ENCODE results near the gene CIITA.

The CIITA gene

DNA sequence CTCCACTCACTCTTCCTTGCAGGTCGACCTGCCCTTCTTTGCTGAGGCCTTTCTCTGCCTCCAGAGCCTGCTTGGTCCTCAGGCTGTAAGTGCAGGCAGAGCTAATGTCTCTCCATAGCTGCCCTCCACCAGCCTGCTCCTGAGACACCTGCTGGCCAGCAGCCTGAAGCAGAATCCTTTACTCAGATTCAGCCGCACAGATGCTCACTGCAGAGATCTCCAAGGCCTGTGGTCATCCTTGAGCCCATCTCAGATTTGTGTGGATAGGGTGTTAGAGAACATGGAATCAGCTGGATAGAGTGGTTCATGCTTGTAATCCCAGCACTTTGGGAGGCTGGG is 53.7 kb downstream of the CIITA start:
- WGBS (ENCODE audit: extremely low coverage, insufficient coverage, low lambda C conversion rate) = no CpG with 5 or more reads among the region's 2 CpGs

DNA sequence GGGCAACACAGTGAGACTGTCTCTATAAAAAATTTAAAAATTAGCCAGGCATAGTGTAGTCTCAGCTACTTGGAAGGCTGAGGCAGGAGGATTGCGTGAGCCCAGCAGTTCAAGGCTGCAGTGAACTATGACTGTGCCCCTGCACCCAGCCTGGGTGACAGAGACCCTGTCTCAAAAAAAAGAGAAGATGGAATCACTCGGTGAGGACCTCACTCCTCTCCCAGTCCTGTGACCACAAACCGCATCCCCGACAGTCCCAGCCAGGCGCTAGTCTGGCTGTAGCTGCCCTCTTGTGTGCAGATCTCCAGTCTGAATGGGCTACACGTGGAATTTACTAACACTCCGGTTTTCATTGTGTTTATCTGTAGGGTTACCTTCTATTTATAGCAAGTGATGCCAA is 54.1 kb downstream of the CIITA start:
- Histone ChIP-seq H3K27me3 (ENCODE audit: insufficient read depth, low read length, poor library complexity) (no peaks in the 10 kb centered on the region), H2BK15ac (replicated peaks; ENCODE audit: low read depth) (no peak overlapping the region), H3K27ac (ENCODE audit: low read depth, low read length) (no peak overlapping the region), H3K79me2 (ENCODE audit: control insufficient read depth, insufficient read depth, low read length) (no peaks in the 10 kb centered on the region), H3K56ac (ENCODE audit: low read length) (no peak overlapping the region), H2BK120ac (ENCODE audit: low read depth, low read length) (no peak overlapping the region), H3K4me3 (ENCODE audit: low read length) (no peak overlapping the region), H4K5ac (ENCODE audit: low read length) (no peak overlapping the region), H3K9ac (ENCODE audit: low read length) (no peak overlapping the region), H3K4me1 (ENCODE audit: control insufficient read depth, low read depth, low read length) (no peaks in the 10 kb centered on the region), H3K4ac (ENCODE audit: low read depth, low read length) (no peak overlapping the region), H3K79me1 (ENCODE audit: low read length) (peaks cover 12% of the 10 kb centered on the region), H3K23ac (ENCODE audit: low read length) (no peak overlapping the region), H2BK5ac (ENCODE audit: low read length) (no peak overlapping the region), H2AK5ac (ENCODE audit: low read length) (no peak overlapping the region), H3K36me3 (ENCODE audit: control insufficient read depth, insufficient read depth, low read length) (no peaks in the 10 kb centered on the region), H3K4me2 (ENCODE audit: low read length) (no peak overlapping the region), H4K8ac (ENCODE audit: low read depth, low read length) (no peak overlapping the region), H3K18ac (ENCODE audit: low read length) (no peak overlapping the region)
- DNase-seq = no peak
- no CpG with 5 or more reads among the region's 7 CpGs for WGBS (ENCODE audit: extremely low coverage, insufficient coverage, low lambda C conversion rate)

More for the DNA sequence above, 53.7 kb downstream of the CIITA start:
- H3K36me3 ChIP-seq (ENCODE audit: control insufficient read depth, insufficient read depth, low read length) = peaks cover 1% of the 10 kb centered on the region
- H3K79me2 ChIP-seq (ENCODE audit: control insufficient read depth, insufficient read depth, low read length) = no peaks in the 10 kb centered on the region
- H3K4me1 ChIP-seq (ENCODE audit: control insufficient read depth, low read depth, low read length) = no peaks in the 10 kb centered on the region
- H3K27ac ChIP-seq (ENCODE audit: low read depth, low read length) = no peak overlapping the region
- no peak overlapping the region for H2AK5ac ChIP-seq (ENCODE audit: low read length)
- H3K23ac ChIP-seq (ENCODE audit: low read length) = no peak overlapping the region
- no peak overlapping the region for H3K56ac ChIP-seq (ENCODE audit: low read length)
- H4K5ac ChIP-seq (ENCODE audit: low read length) = no peak overlapping the region
- no peak overlapping the region for H2BK5ac ChIP-seq (ENCODE audit: low read length)
- no peak overlapping the region for H2BK120ac ChIP-seq (ENCODE audit: low read depth, low read length)
- H3K9ac ChIP-seq (ENCODE audit: low read length) = no peak overlapping the region
- no peak overlapping the region for H3K4ac ChIP-seq (ENCODE audit: low read depth, low read length)
- no peak overlapping the region for H4K8ac ChIP-seq (ENCODE audit: low read depth, low read length)
- H3K79me1 ChIP-seq (ENCODE audit: low read length) = peaks cover 12% of the 10 kb centered on the region
- no peak overlapping the region for H3K4me3 ChIP-seq (ENCODE audit: low read length)
- H2BK15ac ChIP-seq (replicated peaks; ENCODE audit: low read depth) = no peak overlapping the region
- no peak overlapping the region for H3K4me2 ChIP-seq (ENCODE audit: low read length)
- DNase-seq = no peak
- no peak overlapping the region for H3K18ac ChIP-seq (ENCODE audit: low read length)
- H3K27me3 ChIP-seq (ENCODE audit: insufficient read depth, low read length, poor library complexity) = no peaks in the 10 kb centered on the region

DNA sequence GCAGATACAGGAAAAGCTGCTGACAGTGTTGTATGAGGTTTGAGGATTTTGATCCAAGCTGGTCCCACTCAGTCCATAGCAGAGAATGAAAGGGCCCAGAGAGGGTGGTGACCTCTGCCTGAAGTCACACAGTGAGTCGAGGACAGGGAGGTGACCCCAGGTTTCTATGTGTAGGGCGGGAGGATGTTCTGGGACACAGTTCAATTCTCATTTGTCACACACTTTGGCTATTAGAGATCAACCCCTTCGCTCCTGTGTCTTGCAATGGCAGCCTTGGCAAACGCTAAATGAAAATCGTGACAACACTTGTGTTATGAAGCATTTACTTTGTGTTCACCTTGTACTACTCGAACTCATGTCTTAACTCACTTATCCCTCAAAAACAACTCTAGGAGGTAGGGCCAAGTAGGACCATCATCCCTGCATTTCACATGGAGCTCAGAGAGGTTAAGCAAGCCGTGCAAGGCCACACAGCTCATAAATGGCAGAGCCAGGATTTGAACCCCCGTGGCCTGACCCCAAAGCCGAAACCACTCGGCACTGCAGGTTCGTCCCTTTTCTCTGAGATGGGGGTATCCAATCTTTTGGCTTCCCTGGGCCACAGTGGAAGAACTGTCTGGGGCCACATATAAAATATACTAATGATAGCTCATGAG is 55.1 kb downstream of the CIITA start:
- H3K4me3 ChIP-seq (ENCODE audit: low read length) = no peak overlapping the region
- WGBS (ENCODE audit: extremely low coverage, insufficient coverage, low lambda C conversion rate) = no CpG with 5 or more reads among the region's 11 CpGs
- no peak overlapping the region for H3K9ac ChIP-seq (ENCODE audit: low read length)
- no peak overlapping the region for H3K23ac ChIP-seq (ENCODE audit: low read length)
- no peak overlapping the region for H2AK5ac ChIP-seq (ENCODE audit: low read length)
- no peak overlapping the region for H3K4me2 ChIP-seq (ENCODE audit: low read length)
- H2BK15ac ChIP-seq (replicated peaks; ENCODE audit: low read depth) = no peak overlapping the region
- H3K79me1 ChIP-seq (ENCODE audit: low read length) = peaks cover 15% of the 10 kb centered on the region
- H4K8ac ChIP-seq (ENCODE audit: low read depth, low read length) = no peak overlapping the region
- H4K5ac ChIP-seq (ENCODE audit: low read length) = no peak overlapping the region
- H3K4ac ChIP-seq (ENCODE audit: low read depth, low read length) = no peak overlapping the region
- H3K79me2 ChIP-seq (ENCODE audit: control insufficient read depth, insufficient read depth, low read length) = no peaks in the 10 kb centered on the region
- no peaks in the 10 kb centered on the region for H3K4me1 ChIP-seq (ENCODE audit: control insufficient read depth, low read depth, low read length)
- no peak overlapping the region for H3K18ac ChIP-seq (ENCODE audit: low read length)
- H2BK120ac ChIP-seq (ENCODE audit: low read depth, low read length) = no peak overlapping the region
- H2BK5ac ChIP-seq (ENCODE audit: low read length) = no peak overlapping the region
- H3K27ac ChIP-seq (ENCODE audit: low read depth, low read length) = no peak overlapping the region
- no peaks in the 10 kb centered on the region for H3K36me3 ChIP-seq (ENCODE audit: control insufficient read depth, insufficient read depth, low read length)
- no peak overlapping the region for H3K56ac ChIP-seq (ENCODE audit: low read length)
- no peak for DNase-seq
- no peaks in the 10 kb centered on the region for H3K27me3 ChIP-seq (ENCODE audit: insufficient read depth, low read length, poor library complexity)

DNA sequence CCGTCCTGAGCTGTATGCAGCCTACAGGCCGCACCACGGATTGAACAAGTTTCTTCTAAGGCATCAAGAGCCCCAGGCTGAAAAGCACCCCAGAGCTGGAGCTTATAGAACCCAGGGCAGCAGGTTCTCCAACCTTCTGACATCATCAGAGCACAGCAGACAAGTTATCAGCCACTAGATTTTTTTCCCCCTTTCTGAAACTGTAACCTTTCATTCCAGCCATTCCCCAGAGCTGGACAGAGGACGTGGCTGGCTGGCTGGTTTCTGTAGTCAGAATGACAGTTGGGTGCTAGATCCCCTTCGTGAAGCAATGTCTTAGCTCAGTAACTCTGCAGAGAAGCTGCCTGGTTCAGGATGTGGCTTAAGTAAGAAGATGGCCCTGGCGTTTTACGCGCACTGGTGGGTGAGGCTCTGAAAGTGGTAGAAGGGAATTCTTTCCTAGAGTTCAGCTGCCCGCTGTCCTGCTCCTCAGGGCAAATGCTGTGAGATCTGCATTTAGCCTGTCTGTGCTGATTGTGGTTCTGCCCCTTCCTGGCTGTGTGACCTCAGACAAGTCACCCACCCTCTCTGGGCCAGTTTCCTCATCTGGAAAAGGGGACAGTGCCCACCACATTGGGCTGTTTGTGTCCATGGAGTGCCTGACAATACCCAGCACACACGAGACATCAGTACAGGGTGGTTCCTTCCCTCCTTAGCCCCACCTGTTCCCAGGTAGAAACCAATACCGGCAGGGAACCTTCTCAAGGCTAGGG is 56.1 kb downstream of the CIITA start:
- Histone ChIP-seq H3K27ac (ENCODE audit: low read depth, low read length) (no peak overlapping the region), H3K18ac (ENCODE audit: low read length) (no peak overlapping the region), H3K23ac (ENCODE audit: low read length) (no peak overlapping the region), H4K5ac (ENCODE audit: low read length) (no peak overlapping the region), H3K27me3 (ENCODE audit: insufficient read depth, low read length, poor library complexity) (no peaks in the 10 kb centered on the region), H2BK5ac (ENCODE audit: low read length) (no peak overlapping the region), H4K8ac (ENCODE audit: low read depth, low read length) (no peak overlapping the region), H3K4me1 (ENCODE audit: control insufficient read depth, low read depth, low read length) (no peaks in the 10 kb centered on the region), H3K9ac (ENCODE audit: low read length) (no peak overlapping the region), H3K4me2 (ENCODE audit: low read length) (no peak overlapping the region), H3K36me3 (ENCODE audit: control insufficient read depth, insufficient read depth, low read length) (no peaks in the 10 kb centered on the region), H3K4ac (ENCODE audit: low read depth, low read length) (no peak overlapping the region), H3K4me3 (ENCODE audit: low read length) (no peak overlapping the region), H3K79me2 (ENCODE audit: control insufficient read depth, insufficient read depth, low read length) (no peaks in the 10 kb centered on the region), H2AK5ac (ENCODE audit: low read length) (no peak overlapping the region), H3K56ac (ENCODE audit: low read length) (no peak overlapping the region), H2BK120ac (ENCODE audit: low read depth, low read length) (no peak overlapping the region), H3K79me1 (ENCODE audit: low read length) (peaks cover 15% of the 10 kb centered on the region), H2BK15ac (replicated peaks; ENCODE audit: low read depth) (no peak overlapping the region)
- no CpG with 5 or more reads among the region's 11 CpGs for WGBS (ENCODE audit: extremely low coverage, insufficient coverage, low lambda C conversion rate)
- no peak for DNase-seq

DNA sequence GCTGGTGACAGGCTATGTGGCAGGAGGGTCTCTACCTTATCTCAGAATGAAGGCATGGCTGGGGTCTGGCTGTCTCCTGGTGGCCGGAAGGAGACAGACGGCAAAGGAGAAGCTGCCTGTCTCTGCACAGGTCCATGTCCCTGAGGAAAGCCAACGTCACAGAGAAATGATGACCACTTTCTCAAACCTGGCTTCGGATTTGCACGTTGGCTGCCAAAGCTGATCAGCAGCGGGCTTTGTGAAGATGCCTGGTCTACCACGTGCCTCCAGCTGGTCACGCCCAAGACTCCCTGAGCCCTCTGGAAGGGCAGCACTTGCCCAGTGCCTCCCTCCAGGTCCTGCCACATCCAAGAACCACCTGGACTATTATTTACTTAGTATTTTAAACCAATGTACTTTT is 56.9 kb downstream of the CIITA start:
- Histone ChIP-seq H3K23ac (ENCODE audit: low read length) (no peak overlapping the region), H3K4me3 (ENCODE audit: low read length) (no peak overlapping the region), H3K4ac (ENCODE audit: low read depth, low read length) (no peak overlapping the region), H3K4me1 (ENCODE audit: control insufficient read depth, low read depth, low read length) (no peaks in the 10 kb centered on the region), H2BK15ac (replicated peaks; ENCODE audit: low read depth) (no peak overlapping the region), H4K5ac (ENCODE audit: low read length) (no peak overlapping the region), H3K79me2 (ENCODE audit: control insufficient read depth, insufficient read depth, low read length) (no peaks in the 10 kb centered on the region), H2BK120ac (ENCODE audit: low read depth, low read length) (no peak overlapping the region), H3K27me3 (ENCODE audit: insufficient read depth, low read length, poor library complexity) (no peaks in the 10 kb centered on the region), H3K18ac (ENCODE audit: low read length) (no peak overlapping the region), H3K79me1 (ENCODE audit: low read length) (peaks cover 16% of the 10 kb centered on the region), H3K36me3 (ENCODE audit: control insufficient read depth, insufficient read depth, low read length) (no peaks in the 10 kb centered on the region), H2AK5ac (ENCODE audit: low read length) (no peak overlapping the region), H3K56ac (ENCODE audit: low read length) (no peak overlapping the region), H3K27ac (ENCODE audit: low read depth, low read length) (no peak overlapping the region), H3K4me2 (ENCODE audit: low read length) (no peak overlapping the region), H3K9ac (ENCODE audit: low read length) (no peak overlapping the region), H2BK5ac (ENCODE audit: low read length) (no peak overlapping the region), H4K8ac (ENCODE audit: low read depth, low read length) (no peak overlapping the region)
- WGBS (ENCODE audit: extremely low coverage, insufficient coverage, low lambda C conversion rate) = no CpG with 5 or more reads among the region's 8 CpGs
- no peak for DNase-seq
